GM19438 (cell line): Measurements from ENCODE around the gene NRXN3.

Source experiments
- ATAC-seq: cut with Tn5 transposase; IDR thresholded peaks from one replicate; pipeline ENCODE4 v1.9.1; 2021; ENCODE audit warnings: low read depth; ENCODE audit not compliant: unreplicated experiment

Gene NRXN3

DNA sequence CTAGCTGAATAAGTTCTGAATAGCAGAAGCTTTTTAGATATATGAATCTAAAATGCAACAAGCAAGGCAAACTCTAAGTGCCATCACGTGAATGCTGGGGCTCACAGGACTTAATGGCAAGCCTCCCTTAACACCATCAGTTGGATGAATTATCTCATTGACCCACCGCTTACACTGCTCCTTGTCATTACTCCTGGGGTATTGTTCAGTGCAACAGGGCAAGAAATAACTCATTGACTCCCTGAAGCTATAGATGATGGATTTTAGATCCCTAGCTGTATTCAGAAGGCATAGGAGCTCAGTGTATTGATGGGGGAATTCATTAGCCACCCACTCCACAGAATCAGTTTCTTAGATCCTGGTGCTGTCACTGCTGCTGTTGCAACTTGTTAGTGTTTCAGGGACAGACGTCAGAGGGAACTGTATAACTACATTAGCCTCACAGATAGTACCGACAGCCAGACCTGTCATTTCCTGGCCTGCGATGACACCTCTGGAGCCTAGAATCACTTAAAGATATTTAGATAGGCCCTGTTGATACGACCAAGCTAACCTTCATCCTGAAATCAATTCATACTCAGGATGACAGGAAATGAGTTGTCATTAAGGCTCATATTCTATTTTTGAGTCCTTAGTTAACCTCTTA is 1305.8 kb downstream of the NRXN3 start:
- ATAC-seq = no peak

DNA sequence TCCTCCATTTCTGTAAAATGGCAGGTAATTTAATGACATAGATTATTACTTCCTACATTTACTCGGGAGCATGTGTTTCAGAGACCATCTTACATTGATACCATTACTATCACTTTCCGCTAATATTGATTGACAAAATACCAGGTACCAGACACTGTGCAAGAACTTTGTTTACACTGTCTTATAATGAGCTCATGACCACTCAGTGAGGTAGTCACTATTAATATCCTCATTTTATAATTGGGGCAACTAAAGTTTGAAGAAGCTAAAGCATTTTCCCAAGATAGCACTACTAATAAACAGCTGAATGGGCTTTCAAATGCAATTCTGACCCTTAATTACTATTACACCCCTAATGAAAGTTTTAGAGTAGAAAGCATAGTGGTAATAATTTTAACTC is 1306.4 kb downstream of the NRXN3 start:
- no peak for ATAC-seq

DNA sequence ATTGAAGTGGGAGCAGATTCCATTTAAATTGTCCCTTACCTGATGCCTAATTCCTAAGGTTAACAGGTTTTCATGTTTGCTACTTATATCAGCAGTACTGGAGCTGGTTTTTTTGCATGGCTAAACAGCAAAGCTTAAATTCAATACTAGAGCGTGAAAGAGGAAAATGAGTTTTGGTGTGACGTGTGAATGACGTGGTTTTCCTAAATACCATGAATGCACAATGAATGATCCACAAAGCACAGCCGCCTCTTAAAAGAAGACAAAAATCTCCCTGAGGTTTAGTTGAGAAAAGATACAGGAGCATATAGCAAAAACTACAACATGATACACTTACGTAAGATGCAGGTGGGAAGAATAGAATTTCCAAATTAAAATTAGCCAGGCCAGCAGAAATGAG is 1310.0 kb downstream of the NRXN3 start:
- no peak for ATAC-seq

DNA sequence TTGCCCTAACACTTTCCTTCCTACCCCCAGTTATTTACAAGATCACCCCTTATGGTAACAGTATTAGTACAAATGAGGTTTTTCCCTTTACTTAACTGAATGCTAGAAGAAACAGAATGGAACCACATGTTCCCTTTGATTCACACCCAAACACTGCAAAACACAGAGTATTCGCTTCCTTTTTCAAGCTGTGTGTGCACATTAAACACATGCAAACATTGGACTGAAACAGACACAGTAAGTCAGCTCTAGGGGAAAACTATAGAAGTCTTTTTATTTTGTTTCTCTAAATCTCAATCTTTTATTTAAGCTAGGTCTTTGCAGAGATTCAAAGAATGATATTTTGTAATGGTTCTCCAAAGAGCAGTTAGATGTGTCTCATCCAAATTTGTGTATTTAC is 1312.7 kb downstream of the NRXN3 start:
- no peak for ATAC-seq

DNA sequence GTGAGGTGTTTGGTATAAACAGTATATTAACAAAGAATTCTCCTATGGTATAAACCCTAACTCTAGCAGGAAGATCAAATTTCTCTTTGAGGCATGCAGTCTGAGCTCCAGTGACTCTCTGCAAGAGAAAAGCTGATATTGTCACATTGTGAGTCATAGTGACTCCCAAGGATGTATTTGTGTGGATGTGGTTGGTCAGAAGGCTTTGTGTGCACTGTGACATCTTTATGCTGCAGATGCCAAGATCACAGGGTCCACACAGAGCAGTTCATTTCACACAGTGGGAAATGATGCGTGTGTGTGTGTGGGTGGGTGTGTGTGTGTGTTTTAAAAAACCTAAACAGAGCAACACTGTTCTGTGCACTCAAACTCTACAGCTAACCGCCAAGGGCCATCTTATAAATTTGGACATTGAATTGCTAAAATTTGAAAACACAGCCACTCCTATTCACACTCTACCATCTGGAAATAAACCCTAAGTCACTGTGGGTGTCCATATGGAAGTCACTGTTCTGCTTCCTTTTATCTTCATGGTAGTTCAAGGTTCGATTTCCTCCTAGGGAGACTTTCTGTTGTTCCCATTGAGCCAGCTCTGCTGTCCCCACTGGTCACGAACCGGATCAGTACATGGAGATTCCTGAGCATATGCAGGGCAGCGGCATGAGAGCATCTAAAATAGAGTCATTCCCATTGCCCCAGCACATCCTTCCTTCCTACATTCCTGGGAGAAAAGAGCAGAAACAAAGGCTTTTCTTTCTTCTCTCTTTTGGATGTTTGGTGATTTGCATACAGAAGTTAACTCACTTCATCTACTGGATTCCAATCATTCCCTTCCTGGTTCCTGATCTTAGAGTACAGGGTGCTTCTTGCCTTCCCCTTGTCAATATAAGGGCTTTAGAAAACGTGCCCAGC is 1313.6 kb downstream of the NRXN3 start:
- no peak for ATAC-seq

DNA sequence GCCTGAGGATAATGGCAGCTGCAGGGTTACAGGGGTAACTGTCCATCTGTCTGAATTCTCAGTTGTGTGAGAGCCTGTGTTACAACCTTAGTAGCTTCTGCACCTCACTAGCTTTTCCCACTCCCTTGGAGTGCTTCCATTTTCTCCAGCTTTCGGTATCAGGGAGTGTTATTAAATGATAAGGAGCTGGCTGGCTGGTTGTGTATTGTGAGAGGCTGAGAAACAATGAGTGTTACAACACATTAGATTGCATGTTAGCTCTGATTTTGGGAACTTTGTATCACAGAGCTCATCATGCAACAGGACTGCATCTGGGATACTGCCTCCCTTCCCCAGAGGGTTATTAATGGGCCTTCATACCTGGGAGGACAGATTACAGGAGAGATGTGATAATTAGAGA is 1317.5 kb downstream of the NRXN3 start:
- no peak for ATAC-seq

DNA sequence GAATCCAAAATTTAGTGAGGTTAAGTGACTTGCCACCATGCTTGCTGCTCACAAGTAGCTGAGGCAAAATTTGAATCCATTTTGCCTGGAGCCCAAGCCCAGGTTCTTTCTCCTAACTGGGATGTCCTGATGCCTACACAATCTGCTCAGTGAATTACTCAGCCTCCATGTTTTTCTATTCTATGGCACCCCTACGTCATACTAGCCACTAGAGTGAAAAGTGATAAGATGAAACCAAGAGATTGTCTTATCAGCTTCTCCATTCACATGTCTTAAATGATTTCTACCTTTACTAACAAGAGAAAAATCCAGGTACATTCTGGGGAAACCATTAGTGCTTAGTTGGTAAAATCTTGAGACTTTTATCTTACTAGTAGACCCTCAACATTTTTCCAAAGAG is 1321.0 kb downstream of the NRXN3 start:
- no peak for ATAC-seq

DNA sequence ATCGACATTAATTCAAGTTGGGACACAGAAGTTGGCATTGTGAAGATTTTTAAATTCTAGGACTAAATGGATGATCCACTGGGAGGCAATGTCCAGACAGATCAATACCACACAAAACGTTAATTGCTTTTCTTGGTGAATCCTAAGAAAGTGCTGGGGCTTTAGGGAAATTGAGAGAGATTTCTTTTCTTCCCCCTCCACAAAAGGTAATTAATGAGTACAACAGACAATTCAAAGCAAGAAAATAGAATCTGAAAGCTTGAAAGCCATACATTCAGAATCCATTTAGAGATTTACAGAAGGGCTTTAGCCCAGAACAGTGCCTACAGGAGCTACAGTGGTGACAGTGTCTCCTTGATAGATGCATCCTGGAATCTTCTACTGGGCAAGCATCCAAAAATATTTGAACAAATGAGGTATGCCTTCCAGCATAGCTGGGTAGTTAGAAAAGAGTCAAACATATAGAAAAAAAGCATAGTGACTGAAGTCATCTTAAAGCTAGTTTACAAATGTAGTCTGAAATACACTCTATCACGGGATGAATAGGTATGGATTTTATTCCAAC is 1323.0 kb downstream of the NRXN3 start:
- ATAC-seq = no peak

DNA sequence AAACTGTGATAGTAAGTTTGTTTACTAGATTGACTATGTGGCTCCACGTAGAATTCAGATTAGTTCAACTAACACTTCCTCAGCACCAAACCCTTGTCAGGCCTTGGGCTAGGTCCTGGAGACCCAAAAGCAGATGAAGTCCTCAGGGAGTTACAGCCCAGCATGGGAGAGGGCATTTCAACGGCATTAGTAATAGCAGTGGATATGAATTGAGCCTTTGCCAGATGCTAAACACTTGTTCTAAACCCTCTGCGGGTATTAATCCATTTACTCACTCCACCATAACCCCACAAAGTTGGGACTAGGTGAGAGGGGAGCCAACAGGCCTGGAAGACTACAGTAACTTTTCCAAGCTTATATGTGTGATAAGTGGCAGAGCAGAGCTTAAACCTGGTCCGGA is 1326.5 kb downstream of the NRXN3 start:
- no peak for ATAC-seq

DNA sequence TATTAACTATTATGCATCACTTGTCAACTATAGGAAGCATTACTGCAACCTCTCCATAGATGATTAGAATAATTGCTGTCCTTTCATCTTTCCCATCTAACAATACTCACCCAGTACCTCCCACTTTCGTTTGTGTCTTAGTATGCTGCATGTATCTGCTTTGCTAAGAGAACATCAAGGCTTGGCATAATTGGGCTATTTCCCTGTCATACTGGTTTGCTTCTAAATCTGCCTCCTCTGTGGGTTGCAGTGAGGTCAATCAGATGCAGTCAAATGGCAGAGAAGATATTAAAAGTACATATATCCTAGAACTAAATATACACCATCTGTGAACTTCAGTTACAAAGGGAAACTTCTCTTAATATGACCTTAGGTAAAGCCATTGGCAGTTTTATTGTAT is 1330.3 kb downstream of the NRXN3 start:
- ATAC-seq = no peak

DNA sequence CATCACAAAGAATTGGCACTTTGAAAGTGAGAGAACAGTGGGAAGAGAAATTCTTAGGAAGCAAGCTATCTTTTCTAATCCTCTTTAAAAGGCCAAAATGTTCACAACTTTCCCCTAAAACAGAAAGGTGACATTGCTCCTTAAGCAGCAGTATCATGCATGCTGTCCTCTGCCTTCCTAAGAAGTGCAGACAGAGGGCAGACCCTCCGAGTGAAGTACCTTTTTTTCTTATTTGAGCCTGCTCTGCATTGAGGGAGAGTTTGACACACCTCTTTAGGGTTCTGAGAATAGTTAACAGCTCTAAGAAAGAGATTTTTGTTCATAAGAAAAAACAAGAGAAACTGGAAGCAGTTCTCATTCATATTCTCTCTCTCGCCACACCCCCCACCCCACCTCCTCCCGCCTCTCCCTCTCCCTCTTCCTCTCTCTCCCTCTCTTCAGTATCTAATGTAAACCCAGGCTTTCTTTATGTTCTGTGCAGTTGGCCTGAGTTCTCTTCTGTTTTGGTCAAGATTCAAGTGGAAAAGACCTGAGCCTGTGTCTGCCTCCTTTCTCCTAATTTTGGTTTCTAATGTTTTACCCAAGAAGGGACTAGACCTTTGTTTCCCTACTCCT is 1332.1 kb downstream of the NRXN3 start:
- ATAC-seq = no peak

DNA sequence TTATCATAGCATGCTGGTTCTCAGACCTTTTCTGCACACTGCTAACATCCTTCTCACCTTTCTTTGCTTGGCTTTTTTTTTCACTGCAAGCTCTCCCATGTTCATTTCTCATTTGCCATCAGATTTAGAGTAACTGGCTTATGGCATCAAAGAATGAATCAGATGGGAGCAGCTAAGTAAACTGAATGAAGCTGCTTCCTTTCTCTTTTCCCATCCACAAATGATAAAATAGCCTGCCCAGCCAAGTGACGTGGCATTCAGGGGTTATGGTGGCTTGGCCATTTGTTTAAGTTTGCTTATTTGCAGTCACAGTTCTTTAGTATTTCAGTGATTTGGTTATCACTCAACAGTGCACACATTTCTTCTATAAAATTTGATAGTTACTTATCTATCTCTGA is 1332.6 kb downstream of the NRXN3 start:
- ATAC-seq = no peak

DNA sequence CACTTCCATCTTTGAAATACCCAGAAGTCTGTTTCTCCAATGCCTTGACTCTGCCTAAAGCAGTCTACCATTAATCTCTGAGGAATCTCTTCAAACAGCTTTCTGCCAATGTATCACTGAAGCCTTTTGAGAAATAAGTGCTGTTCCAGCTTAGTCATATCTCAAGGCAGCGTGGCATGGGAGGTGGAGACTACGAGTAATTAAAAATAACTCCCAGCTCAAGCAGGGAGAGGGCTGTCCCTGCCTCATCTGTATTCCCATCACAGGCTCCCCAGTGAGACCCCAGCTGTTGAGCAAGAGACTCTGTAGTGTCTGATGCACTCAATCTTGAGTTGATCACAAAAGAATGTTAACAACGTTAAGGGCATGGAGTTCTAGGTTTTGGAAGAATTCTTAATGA is 1340.5 kb downstream of the NRXN3 start:
- ATAC-seq = no peak

DNA sequence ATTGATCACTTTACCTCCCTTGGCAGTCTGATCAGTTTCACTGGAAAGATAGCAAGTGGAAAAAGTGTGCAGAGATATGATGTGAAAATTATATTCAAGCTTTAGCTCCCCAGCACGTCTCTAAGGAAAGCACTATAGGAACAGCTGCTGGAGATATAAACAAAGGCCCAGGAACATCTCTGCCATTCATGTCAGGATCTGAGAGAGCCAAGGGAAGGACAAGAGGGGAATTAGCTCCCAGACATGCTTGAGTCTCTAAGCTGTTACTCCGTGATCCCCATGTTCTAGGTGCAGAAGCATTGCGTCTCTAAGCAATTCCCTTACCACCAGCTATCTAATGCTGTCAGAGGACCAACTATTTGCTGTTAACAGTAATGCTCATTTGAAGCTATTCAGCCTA is 1341.0 kb downstream of the NRXN3 start:
- ATAC-seq = no peak

DNA sequence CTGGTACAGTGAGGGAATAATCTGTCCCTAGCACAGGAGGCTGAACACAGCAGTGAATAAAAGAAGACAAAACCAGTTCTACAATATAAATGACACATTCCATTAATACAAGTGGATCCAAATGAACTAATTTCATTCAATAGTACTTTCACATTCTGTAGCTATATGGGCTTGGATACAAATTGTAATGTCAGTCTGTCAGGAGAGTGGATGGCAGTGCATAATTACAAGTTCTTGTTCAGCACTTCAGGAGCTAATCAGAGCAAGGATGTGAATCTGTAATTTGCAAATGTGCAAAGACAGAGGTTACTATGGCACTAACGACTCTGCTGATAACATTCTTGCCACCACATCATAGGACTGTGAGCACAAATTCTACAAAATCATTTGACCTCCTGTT is 1343.3 kb downstream of the NRXN3 start:
- no peak for ATAC-seq

DNA sequence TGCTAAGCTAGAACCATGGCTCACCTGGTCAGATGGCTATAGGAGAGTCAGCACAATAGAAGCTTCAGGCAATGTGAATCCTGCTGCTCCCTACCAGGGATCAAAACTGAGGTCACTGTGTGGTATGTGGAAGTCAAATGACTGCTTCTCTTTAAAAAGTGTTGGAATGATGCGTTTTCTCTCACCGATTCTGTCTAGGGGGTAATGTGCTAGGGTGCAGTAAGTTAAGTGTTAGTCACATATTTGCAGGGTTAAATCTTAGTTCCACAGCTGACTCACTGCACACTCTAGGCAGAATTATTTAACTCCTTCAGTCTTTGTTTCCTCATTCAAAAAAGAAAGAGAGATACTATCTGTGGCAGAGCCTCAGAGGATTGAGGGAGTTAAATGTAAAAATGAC is 1344.5 kb downstream of the NRXN3 start:
- no peak for ATAC-seq

DNA sequence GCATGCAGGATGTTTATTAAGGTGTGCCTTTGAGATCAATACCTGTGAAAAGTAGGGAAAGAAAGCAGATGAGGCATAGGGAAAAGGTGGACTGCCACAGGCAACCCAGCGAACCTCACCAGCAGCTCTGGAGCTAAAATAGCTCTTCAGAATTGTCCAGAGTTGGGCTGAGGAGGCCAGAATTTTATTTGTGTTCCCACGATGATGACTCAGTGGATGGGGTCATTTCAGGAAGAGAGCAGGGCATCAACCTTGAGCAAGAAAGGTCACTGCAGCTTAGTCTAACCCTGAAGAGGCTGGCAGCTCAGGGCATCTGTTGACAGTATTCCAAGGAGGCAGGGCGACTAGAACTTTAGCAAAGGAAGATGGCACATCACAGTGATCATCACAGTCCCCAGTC is 1345.0 kb downstream of the NRXN3 start:
- no peak for ATAC-seq

DNA sequence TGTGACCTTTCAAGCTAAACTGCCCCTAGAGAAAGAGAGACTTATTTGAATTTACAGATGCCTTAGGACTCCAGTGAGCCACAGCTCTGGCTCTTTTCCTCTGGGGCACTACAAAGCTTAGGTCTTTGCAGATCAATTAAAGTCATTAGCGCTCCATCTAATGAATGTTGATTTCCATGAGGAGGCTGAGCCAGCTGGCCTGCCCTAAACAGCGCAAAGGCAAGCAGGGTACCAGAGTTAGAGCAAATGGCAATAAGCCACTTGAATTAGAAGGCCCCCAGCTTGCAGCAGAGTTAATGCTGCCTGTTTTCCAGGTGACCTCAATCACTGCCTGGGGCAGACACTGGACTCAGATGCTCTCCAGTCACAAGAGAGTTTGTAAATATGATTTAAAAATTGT is 1345.8 kb downstream of the NRXN3 start:
- no peak for ATAC-seq

DNA sequence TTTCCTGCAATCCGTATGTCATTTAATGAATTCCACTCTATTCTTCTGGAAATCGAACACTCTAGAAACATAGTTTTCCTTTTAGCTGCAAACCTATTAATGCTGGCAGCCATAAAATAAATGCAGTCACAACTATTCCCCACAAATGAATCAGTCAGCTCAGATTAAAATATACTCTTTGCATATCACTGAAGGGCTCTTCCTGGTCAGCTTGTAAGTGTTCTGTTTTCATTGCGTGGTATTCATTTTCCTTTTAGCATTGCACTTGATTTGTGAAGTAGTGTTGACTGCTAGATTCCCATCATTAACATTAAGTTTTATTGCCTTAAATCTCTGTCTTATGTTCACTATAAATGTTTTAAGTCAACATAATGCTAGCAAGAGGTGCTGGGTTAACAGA is 1355.2 kb downstream of the NRXN3 start:
- no peak for ATAC-seq

DNA sequence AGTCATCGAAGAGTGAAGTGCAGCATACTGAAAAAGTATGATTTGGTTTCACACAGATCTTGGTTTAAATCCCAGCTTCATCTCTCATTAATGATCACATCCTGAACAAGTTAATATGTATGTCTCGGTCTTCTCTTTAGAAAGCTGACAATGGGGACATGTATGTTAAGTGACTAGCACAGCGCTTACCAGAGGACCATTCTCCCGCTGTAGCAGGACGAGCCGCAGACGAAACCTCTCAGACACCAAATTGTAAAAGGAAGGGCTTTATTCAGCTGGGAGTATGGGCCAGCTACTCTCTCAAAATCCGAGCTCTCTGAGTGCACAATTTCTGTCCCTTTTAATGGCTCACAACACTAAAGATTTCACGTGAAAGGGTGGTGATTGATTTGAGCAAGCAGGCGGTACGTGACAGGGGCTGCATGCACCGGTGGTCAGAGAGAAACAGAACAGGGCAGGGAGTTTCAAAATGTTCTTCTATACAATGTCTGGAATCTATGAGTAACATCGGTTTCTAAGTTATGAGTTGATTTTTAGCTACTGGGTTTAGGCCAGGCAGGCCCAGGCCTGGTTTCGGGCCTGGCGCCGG is 1358.7 kb downstream of the NRXN3 start:
- ATAC-seq = no peak

DNA sequence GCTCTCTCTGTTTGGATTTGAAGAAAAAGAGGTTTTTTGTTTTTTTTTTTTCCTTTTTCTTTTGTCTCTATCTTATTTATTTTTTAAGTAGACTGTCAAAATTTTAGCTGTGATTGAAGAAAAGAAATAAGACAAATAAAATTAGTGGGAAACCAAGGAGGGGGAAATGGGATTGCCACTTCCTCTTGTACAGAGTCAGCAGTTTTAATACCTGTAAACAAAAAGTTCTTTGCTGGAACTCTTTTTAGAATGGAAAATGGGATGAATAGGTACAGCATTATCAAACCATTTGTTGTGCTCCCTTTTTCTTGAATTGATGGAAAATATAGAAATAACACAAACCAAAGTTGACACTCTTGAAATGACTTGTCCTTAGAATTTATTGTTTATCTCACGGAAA is 1360.4 kb downstream of the NRXN3 start:
- ATAC-seq = no peak
